ENCODE measurements around the gene MMP24OS. TPM values are rescaled to one million over a fixed set of nuclear protein-coding genes. Genes with fewer than 3 reads are reported as not detected.
"Not testable (repeated sequence)": the region's sequence is repeated elsewhere in the genome, so short reads cannot be mapped to it uniquely, and the experiment has no call there.

MMP24OS gene
- polyA plus RNA-seq (ENCODE audit: insufficient read length in 3 of 3), result 10 to 100 TPM; 22.7 to 38.8 (median 32.3) TPM

DNA sequence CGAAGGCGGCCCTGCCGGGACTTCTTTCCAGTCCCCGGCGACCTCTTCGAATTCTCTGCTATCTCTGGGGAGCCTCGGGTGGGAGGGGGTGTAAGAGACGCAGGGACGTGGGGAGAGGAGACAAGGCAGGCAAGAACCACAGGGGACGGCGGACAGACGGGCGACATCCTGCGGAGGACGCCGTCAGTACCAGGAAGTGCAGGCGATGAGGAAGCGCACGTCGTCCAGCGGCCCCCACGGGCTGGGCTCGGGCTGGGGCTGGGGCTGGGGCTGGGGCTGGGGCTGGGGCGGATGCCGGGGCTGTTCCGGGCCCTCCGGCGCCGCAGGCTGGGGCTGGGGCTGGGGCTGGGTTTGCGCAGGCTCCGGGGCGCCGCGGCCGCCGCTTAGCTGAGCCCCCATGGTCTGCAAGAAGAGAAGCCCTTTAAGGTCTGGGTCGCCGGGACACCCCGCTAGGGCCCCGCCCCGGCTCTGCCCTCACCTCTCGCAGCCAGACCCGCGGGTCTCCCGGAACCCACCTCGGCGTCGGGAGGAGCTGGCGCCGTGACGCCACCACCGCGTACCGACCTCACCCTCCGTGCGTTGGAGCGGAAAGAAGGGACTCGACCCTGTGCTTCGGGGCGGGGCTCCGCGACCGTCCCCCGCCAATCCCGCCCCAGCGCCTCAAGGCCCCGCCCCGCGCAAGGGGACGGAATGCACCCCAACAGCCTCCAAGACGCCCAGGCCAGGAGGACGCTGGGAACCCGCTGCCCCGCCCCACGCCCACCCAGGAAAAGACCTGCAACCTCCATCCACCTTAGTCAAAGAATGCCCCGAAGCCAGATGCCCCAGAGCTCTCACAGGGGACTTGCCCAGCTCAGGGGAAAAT lies at the start of gene MMP24OS:
Gene MMP24OS, minus strand, starts transcription at position 592 of the 865 bp plus-strand sequence. Its CDS starts 193 bp downstream, at position 399.
- DNase-seq (ENCODE audit: low read depth in 3 of 3, low spot score in 2 of 3), result peak in 2 of 3 donors; percentile 55 to 71

DNA sequence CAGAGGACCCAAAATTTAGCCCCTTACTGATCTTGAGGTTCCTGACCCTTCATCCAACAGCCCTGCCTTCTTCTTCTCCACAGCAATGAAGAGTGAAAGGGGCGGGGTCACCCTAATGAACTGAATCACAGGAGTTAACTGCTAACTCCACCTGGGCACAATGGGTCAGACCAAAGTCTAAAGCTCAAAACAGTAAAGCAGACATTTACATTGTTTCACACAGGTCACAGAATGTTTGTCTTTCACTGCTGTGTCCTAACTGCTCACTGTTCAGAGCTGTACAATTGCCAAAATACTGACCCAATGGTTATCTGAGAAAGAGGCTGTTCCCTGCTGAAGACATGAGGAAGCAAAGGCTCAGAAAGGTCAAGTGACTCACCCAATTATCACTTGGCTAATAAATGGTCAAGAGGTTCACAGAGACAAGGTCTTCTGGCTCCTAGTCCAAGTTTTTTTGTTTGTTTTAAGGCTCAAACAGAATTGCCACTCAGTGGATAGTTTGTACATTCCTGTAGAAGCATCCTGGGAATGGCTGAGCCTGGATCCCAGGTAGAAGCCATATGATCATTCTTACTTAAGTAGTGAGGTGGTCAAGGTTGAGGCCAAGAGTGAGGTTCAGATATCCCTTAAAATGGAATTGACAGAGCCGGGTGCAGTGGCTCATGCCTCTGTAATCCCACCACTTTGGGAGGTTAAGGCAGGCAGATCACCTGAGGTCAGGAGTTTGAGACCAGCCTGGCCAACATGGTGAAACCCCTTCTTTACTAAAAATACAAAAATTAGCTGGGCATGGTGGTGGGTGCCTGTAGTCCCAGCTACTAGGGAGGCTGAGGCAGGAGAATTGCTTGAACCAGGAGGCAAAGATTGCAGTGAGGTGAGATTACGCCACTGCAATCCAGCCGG lies 49.4 kb upstream of the MMP24OS start:
- DNase-seq (ENCODE audit: low read depth in 3 of 3, low spot score in 2 of 3), result no peak

DNA sequence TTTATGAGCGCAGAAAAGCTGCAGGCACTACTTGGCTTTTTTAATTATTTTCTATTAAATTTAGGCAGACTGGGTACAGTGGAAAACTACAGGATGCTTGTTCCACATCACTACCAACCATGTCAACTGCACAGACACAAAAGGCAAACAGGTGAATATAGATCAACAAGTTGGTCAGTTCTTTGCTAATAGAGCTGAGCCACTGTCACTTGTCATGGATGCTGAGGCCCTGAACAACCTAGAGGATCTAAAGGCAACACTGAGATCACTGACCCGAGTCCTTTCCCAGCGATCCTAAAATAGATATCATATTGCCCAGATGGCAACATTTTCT lies 48.8 kb upstream of the MMP24OS start:
- DNase-seq (ENCODE audit: low read depth in 3 of 3, low spot score in 2 of 3), result no peak

DNA sequence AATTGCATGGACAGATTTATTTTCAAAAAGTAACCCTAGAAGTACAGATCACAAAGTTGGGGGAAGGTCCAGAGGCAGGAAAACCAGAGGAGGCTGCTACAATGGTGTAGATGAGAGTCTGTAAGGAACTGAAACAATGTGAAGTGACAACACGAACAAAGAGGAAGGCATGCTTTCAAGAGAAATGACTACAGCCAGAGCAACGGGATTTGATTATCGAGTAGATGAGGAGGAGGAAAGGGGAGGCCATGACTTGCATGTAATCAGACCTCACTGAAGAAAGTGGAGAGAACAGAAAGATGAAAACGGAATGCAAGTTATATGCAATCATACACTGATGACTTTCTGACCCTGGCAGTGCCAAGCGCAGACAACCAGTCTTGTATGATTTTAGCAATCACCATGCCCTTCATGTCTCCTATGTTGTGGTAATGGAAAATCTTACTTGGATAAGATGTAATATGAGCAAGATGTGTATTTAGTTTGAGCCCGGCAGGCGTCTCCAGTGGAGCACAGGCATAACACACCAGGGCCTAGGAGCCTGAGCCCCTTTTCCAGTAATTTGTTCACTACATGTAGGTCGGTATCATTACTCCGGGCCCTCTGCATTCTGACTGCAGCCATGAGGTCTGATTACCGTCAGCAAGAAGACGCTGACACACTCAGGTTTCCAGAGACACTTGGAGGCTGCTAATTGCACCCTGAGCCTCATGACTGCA lies 48.3 kb upstream of the MMP24OS start:
- no peak for DNase-seq (ENCODE audit: low read depth in 3 of 3, low spot score in 2 of 3)

DNA sequence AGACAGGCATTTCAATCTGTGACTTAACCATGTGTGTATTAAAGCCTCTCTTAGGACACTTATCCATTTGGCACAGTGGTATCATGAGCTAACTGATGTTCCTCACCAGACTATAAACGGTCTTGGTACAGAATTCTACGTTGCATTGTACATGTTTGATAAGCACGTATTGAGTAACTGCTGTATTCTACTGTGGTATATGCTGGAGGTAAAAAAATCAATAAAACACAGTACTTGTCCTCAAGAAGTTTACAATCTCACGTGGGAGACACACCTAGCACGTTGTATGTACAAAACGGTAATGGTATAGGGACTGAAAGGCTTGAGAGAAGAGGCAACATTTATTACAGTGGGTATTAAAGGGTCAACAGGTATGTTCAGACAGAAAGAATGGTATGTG lies 47.5 kb upstream of the MMP24OS start:
- DNase-seq (ENCODE audit: low read depth in 3 of 3, low spot score in 2 of 3), result no peak

DNA sequence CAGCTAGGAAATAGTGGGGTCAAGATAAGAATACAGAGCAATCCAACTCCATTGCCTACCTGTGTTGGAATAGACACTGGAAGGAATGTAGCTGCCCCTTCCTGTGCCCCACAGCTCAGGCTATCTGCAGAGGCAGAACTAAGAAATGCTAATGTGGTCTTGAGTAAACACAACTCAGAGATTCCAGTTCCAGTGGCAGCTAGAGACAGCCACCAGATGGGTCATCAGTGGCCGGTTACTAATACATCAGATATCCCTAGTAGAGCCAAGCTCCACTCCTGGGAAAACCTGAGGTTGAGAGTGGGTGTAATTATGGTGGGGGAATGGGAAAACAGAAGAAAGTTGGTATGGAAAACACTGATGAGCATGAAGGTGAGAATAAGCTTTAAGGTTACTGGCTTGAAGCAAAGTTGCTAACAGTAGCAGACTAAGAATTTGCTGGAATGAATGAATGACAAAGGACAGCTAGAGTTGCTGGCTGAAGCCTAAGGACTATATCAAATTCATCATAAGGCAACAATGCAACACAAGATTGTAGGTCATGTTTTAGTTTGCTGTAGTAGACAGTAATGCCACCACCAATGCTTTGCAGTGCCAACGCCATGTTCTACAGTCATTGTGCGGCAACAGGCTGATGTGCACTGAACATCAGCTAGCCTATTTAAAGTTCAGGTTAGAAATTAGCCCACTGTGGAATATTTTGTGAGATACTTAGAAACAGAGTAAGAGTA lies 42.6 kb upstream of the MMP24OS start:
- DNase-seq (ENCODE audit: low read depth in 3 of 3, low spot score in 2 of 3), result no peak

DNA sequence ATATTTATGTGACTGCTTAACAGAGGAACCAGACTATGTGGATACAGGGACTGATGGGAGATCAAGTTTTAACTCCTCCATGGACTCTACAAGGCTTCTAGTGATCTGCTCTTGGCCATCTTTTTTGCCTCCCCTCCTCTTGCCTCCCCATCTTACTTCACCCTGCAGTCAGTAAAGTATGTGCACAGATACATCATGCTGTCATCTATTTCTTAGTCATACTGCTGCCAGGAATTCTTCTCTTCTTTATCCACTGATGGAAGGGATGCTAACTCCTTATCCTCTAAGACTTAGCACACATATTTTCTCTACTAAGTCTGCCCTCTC lies 41.9 kb upstream of the MMP24OS start:
- DNase-seq (ENCODE audit: low read depth in 3 of 3, low spot score in 2 of 3), result no peak

DNA sequence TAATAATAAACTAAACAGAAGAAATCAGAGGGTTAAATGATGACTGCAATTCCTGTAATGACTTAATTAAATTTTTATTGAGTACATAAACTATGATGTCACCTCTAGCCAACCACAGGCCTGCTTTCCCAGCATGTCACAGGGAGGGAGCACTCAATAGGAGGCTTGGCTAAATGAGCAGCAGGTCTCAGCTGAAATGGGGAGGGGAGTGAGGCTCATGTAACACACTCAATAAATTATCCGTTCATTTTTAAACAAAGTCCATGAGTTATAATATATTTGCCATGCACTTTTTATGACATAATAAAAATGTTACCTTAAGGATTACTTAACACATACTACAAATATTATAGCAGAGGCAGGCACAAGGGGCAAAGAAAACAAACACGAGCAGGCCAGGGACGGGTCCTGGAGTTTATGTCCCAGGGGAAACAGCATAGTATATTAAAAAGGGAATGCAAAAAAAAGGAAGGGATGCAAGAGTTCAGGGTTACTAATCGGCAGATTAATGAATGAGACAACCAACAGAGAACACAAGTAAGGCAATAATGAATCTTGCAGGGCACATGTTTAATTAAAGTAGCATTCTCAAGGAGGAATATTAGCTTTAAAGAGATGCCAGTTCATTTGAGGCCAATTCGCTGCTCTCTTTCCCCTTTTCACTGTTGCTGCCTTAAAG lies 41.4 kb upstream of the MMP24OS start:
- no peak for DNase-seq (ENCODE audit: low read depth in 3 of 3, low spot score in 2 of 3)

DNA sequence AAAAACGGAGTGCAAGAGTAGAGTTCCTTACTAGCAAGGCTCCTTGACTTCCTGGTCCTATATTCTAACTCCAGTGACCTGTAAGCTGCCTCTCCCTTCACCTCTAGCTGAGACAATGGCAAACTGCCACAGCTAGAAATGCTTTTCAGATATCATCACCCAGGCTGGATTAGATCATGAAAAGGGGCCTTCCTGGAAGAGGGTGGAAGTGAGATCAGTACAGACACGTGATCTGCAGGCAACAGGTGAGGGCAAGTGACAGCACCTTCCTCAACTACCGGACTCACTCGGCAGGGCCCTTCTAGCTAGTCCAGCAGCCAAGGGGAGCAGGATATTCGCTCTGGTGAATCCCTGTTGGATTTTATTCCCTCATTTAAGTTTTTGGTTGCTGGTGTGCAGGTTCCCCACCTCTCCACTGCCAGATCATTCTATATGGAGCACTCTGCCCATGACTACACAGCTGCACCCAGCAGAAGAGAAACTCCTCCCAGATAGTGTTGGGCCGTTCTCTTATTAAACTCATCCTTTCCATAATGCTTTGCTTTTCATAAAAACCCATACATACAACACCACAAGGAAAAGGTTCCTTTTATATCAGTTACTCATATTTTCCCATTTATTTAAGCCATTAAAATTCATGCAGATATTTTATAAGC lies 40.7 kb upstream of the MMP24OS start:
- DNase-seq (ENCODE audit: low read depth in 3 of 3, low spot score in 2 of 3), result no peak

DNA sequence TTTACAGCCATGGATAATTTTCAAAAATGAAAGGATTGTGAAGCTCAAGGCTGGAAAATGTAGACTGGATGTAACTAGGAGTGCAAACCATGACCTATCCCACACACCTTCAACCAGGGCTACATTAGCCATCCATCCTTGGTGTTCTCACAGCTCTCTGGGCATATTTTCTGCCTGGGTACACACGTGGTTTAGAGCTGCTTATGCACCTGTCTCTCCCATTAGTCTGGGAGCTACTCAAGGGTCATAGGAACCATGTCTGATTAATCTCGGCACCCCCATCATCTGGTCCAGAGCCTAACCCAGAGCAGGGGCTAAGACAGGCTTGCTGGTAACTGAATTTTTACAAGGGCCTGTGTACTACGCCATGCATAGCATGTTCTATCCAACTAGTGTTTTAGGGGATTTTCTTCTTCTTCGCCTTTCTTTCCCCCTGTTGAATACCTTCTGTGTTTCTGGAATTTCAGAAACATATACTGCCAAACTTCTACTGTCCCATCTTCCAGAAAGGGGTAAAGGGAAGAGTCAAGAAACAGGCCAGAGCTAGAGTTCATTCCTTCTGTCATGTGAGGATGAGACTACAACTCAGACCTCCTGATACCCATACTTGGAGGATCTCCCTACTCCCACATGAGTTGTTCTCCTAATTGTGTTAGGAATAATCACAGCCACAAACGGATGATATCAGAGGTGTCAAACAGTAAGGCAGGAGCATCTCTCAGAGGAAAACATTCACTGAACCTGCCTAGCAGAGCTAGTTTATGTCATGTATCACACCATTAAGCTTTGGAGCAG lies 39.7 kb upstream of the MMP24OS start:
- no peak for DNase-seq (ENCODE audit: low read depth in 3 of 3, low spot score in 2 of 3)

DNA sequence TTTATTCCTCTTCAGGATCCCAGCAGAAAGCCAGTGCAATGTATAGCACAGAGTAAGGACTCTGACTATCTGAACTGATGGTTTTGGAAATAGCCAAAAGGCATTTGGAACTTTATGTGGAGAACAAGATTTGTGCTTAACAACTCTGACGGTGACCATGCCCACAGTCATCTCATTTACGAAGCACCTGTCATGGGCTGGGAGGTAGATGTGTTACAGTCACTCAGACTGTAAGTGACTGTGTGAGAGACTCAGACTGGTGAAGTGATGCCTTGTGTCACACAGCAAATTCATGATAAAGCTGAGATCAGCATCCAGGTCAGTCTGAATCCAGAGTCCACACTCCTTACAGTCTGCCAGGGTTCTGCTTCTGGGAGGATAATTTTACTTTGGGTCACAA lies 38.2 kb upstream of the MMP24OS start:
- DNase-seq (ENCODE audit: low read depth in 3 of 3, low spot score in 2 of 3), result no peak

DNA sequence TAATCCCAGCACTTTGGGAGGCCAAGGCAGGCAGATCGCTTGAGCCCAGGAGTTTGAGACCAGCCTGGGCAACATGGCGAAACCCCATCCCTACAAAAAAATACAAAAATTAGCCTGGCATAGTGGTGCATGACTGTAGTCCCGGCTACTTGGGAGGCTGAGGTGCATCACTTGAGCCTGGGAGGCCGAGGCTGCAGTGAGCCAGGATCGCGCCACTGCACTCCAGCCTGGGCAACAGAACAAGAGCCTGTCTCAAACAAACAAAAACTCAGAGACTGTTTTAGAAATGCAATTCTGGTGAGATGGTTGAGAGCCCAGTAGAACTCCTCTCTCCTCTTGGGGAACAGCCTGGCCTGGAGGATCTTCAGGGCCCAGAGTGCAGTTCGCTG lies 37.7 kb upstream of the MMP24OS start:
- DNase-seq (ENCODE audit: low read depth in 3 of 3, low spot score in 2 of 3), result not testable (repeated sequence)

DNA sequence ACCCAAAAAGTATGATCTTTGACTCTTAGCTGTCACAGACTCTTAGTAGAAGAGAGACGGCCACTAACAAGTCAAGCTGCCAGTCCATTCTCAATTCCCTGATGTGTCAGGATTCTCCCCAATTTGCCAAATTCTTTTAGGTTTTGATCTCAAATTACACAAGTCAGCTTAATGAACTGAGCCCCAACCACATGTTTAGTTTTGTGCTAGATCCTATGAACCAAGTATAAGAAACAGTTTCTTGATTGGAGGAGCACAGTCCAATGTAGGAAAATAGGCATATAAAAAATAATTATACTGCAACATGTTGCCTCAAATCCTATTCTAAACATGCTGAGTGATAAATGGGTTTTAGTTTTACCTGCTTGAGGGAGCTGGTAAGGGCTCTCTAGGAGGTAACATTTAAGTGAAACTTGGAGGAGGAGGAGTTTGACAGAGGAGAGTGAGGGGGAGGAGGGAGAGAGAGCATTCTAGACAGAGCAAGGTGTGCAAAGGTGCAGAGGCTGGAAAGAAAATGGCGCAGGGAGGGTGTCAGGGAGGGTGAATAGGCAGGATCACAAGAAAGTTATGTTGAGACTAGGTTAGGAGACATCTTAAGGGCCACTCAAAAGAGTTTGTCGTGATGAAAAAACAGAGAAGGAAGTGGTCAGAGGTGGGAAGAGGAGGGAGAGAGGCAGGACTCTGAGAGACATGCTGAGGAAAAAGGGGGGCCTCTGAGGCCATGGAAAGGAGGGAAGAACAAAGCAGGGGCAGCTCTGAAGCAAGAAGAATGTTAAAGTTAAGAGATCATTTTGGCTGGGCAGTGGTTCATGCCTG lies 37.1 kb upstream of the MMP24OS start:
- no peak for DNase-seq (ENCODE audit: low read depth in 3 of 3, low spot score in 2 of 3)

DNA sequence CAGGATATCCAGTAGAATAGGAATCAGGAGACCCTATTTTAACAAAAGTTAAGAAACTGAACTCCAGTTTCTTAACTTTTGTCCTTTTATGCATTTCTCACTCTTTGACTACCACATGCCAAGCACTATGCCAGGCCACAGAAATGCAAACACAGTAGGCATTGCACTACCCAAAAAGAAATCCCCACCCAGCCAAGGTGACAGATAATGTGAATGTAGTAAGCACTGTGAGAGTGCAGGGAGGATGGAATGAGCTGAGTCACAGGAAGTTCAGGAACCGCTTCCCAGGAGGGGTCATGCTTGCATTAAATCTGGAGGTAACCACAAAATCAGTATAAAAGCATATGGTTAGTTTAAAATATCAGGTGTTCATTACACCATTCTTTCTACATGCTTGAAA lies 34.4 kb upstream of the MMP24OS start:
- DNase-seq (ENCODE audit: low read depth in 3 of 3, low spot score in 2 of 3), result no peak

DNA sequence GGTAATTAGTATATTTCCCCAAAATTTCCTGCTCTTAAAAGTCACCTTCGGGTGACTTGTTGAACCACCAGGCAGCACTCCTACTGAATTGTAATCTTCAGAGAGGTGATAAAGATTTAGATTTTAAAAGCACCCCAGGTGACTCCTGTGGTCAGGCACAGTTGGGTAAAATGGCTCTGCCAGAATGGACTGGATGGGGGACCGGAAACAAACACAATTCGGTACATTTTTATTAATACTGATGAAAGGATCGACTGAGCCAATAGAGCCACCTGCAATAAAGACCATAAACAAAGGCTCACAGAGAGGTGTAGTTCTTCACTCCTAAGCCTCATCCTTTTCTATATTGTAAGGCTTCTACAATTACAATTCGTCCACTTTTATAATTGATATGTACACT lies 33.9 kb upstream of the MMP24OS start:
- no peak for DNase-seq (ENCODE audit: low read depth in 3 of 3, low spot score in 2 of 3)

DNA sequence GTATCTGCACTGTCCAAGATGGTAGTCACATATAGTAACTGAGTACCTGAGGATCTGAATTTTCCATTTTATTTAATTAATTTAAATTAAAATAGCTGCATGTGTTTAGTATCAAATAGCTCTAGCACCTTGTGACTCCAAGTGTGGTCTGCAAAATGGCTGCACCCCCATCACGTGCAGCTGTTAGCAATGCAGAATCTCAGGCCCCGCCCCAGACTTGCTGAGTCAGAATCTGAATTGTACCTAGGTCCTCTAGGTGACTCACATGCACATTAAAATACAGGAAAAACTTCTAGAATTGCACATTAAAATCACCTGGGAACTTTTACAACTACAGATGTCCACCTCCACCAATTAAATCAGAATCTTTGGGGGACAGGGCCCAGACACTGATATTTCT lies 33.5 kb upstream of the MMP24OS start:
- no peak for DNase-seq (ENCODE audit: low read depth in 3 of 3, low spot score in 2 of 3)

DNA sequence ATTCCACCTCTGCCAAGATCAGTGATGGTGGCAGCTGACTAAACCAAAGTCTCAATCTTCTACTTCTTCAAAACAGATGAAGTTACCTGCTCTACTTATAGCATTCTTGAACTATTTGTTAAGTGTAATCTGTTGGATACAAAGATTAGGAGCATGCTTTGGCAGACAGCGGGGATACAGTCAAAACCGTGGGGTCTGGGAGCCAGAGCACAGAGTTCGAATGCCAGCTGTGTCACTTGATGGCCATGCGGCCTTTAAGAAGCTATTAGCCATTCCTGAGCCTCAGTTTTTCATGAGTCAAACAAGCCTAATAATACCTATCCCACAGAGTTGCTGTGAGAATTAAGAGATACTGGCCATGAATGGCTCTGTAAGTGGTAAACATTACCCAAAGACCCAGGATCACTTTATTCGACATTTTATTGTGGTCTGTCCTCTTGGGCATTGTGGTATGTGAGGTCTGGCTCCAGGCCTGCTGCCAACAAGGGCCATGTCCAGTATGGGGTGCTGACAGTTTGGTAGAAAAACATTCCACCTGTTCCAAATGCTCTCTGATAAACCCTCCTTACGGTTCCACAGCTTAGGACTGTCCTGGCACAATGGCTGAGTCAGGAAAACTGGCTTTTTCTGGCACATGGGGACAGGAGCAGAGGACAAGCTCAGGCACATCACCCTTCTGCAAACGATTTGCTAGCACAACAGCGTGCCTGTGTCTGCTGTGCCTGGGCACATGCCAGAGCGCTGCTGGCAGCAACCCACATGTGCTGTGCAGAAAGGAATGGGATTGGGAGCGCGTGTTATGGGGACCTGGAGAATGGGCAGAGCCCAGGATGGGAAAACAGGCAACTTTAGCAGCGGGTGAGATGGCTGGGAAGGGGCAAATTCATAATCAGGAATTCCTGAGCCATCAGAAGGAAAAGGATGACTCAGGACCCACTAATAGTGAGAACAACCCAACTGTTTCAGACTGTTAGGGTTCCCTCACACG lies 30.0 kb upstream of the MMP24OS start:
- no peak for DNase-seq (ENCODE audit: low read depth in 3 of 3, low spot score in 2 of 3)

Measured in right renal cortex interstitium (tissue), 3 donors.